Measurements from ENCODE around the gene KCNK3. TPM values are rescaled to one million over a fixed set of nuclear protein-coding genes. Genes with fewer than 3 reads are reported as not detected.

Gene KCNK3
- total RNA-seq, 1 experiment from 2014 or later: 32.8 TPM

DNA sequence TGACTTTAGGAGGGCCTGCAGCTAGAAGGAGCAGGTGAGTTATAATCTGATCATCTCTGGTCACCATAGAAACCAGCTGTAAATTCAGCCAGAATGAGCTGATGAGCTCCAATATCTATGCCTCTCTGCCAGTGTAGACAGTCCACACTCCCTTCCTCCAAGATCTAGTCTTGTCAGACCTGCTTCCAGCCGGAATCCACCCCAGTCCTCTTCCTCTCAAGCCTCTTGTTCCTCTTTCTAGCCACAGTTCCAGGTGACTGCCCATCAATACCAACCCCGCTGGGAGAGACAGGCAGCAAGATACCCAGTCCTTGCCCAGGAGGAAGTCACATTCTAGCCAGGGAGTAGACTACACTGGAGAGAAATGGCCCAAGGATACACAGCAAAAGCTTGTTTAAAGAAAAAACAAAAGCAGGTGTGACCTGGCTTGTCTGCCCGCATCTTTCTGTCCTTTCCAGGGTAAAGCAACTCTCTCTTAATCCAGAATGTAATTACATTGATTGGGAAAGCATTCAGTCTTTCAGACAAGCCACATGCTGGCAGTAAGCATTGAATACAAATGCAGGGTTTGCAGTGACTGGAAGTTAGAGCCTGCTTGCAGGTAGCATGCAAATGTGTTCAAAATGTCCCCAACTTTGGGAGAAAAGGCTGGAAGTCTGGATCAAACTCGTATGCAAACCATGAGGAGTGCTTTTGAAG, 62.6 kb downstream of the KCNK3 start:
- no TSS peak for BruUV-seq (replicated peaks)
- in situ Hi-C loops (cut with HindIII; ENCODE audit: low pct_unique_long_range_greater_than_20kb, low sequenced_read_pairs): no loop called here
- no peak for TF ChIP-seq SIN3A (IDR thresholded peaks at IDR 0.05; ENCODE audit: borderline replicate concordance, insufficient read depth, low read depth, low read length)
- TF ChIP-seq POLR2AphosphoS5 (IDR thresholded peaks at IDR 0.05; ENCODE audit: low read depth, low read length): no peak
- TF ChIP-seq CTCF (IDR thresholded peaks at IDR 0.05): no peak
- no peak for TF ChIP-seq TCF7L2 (IDR thresholded peaks at IDR 0.05; ENCODE audit: low read depth, low read length)
- ATAC-seq (no peak), DNase-seq (ENCODE audit: low read depth, low spot score) (no peak)
- Histone ChIP-seq H3K27ac (ENCODE audit: low read length) (peak overlapping the region; percentile 77), H3K9me3 (ENCODE audit: control insufficient read depth, insufficient read depth, low read depth, low read length) (no peaks in the 10 kb centered on the region), H3K4me1 (ENCODE audit: control insufficient read depth, insufficient read depth, low read length) (peaks cover 31% of the 10 kb centered on the region), H3K36me3 (ENCODE audit: control insufficient read depth, insufficient read depth, low read length) (no peaks in the 10 kb centered on the region), H3K27me3 (ENCODE audit: control insufficient read depth, insufficient read depth, low read length) (no peaks in the 10 kb centered on the region), H3K4me3 (ENCODE audit: low read depth in 2 of 2, low read length in 2 of 2) (no peak overlapping the region)
- ChIA-PET CTCF (no interaction called here), POLR2A (no interaction called here)
- intact Hi-C loops (cut with micrococcal nuclease; ENCODE audit: unreplicated experiment): no loop called here

GRCh38 chr2:26756337-26756736, 63.8 kb downstream of the KCNK3 start:
- Histone ChIP-seq H3K27ac (ENCODE audit: low read length) (peak overlapping the region; percentile 97; the same call in 1 of the 2 replicates), H3K27me3 (ENCODE audit: control insufficient read depth, insufficient read depth, low read length) (no peaks in the 10 kb centered on the region), H3K9me3 (ENCODE audit: control insufficient read depth, insufficient read depth, low read depth, low read length) (no peaks in the 10 kb centered on the region), H3K4me3 (ENCODE audit: low read depth in 2 of 2, low read length in 2 of 2) (no peak overlapping the region), H3K36me3 (ENCODE audit: control insufficient read depth, insufficient read depth, low read length) (no peaks in the 10 kb centered on the region), H3K4me1 (ENCODE audit: control insufficient read depth, insufficient read depth, low read length) (peaks cover 38% of the 10 kb centered on the region)
- ATAC-seq: no peak
- BruUV-seq (replicated peaks): no TSS peak
- ChIA-PET POLR2A (no interaction called here), CTCF (no interaction called here)
- intact Hi-C loops (cut with micrococcal nuclease; ENCODE audit: unreplicated experiment) (no loop called here), in situ Hi-C loops (cut with HindIII; ENCODE audit: low pct_unique_long_range_greater_than_20kb, low sequenced_read_pairs) (no loop called here)
- TF ChIP-seq, protein P1, sequence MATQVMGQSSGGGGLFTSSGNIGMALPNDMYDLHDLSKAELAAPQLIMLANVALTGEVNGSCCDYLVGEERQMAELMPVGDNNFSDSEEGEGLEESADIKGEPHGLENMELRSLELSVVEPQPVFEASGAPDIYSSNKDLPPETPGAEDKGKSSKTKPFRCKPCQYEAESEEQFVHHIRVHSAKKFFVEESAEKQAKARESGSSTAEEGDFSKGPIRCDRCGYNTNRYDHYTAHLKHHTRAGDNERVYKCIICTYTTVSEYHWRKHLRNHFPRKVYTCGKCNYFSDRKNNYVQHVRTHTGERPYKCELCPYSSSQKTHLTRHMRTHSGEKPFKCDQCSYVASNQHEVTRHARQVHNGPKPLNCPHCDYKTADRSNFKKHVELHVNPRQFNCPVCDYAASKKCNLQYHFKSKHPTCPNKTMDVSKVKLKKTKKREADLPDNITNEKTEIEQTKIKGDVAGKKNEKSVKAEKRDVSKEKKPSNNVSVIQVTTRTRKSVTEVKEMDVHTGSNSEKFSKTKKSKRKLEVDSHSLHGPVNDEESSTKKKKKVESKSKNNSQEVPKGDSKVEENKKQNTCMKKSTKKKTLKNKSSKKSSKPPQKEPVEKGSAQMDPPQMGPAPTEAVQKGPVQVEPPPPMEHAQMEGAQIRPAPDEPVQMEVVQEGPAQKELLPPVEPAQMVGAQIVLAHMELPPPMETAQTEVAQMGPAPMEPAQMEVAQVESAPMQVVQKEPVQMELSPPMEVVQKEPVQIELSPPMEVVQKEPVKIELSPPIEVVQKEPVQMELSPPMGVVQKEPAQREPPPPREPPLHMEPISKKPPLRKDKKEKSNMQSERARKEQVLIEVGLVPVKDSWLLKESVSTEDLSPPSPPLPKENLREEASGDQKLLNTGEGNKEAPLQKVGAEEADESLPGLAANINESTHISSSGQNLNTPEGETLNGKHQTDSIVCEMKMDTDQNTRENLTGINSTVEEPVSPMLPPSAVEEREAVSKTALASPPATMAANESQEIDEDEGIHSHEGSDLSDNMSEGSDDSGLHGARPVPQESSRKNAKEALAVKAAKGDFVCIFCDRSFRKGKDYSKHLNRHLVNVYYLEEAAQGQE (IDR thresholded peaks at IDR 0.05; ENCODE audit: insufficient read depth in 1 of 2, low read depth in 2 of 2, low read length in 1 of 2): no peak
- TF ChIP-seq POLR2AphosphoS5 (IDR thresholded peaks at IDR 0.05; ENCODE audit: low read depth, low read length) (no peak), TCF7L2 (IDR thresholded peaks at IDR 0.05; ENCODE audit: low read depth, low read length) (no peak), CTCF (IDR thresholded peaks at IDR 0.05) (no peak), SIN3A (IDR thresholded peaks at IDR 0.05; ENCODE audit: borderline replicate concordance, insufficient read depth, low read depth, low read length) (no peak)
- no peak for DNase-seq (ENCODE audit: low read depth, low spot score)
